Activated naive CD4-positive, alpha-beta T cell treated with anti-CD3 and anti-CD28 coated beads, Interleukin-2, amount 10 ng/mL, durations not matched to agents 7 days and 5 days (primary cell): ENCODE results near the gene RPS6KA3.
A peak's percentile ranks its signal among the peaks of the same experiment; 100 is the strongest.

Source experiments
- CTCF ChIA-PET: fragments of 350-600 bp; sonication (Branson Sonifier 250); formaldehyde crosslinking; loops from one replicate; lab custom pipeline; 2021; ENCODE audit warnings: antibody characterized with exemption; lab: Charles Lee
- DNase-seq: peaks from one replicate; pipeline ENCODE4 v3.0.0-alpha.2; 2020
- H3K27ac Mint-ChIP-seq: one replicate; pipeline ENCODE4 v1.8.0; 2021; ENCODE audit warnings: mild to moderate bottlenecking, moderate library complexity, mixed read lengths
- H3K27me3 Mint-ChIP-seq: one replicate; pipeline ENCODE4 v1.8.0; 2021; ENCODE audit warnings: mild to moderate bottlenecking, mixed read lengths
- H3K36me3 Mint-ChIP-seq: one replicate; pipeline ENCODE4 v1.8.0; 2021; ENCODE audit warnings: mixed read lengths
- H3K4me1 Mint-ChIP-seq: one replicate; pipeline ENCODE4 v1.8.0; 2021; ENCODE audit warnings: mixed read lengths
- H3K4me3 Mint-ChIP-seq: one replicate; pipeline ENCODE4 v1.8.0; 2021; ENCODE audit warnings: mild to moderate bottlenecking, moderate library complexity, mixed read lengths
- H3K9me3 Mint-ChIP-seq: one replicate; pipeline ENCODE4 v1.8.0; 2021; ENCODE audit warnings: mixed read lengths

RPS6KA3 gene

DNA sequence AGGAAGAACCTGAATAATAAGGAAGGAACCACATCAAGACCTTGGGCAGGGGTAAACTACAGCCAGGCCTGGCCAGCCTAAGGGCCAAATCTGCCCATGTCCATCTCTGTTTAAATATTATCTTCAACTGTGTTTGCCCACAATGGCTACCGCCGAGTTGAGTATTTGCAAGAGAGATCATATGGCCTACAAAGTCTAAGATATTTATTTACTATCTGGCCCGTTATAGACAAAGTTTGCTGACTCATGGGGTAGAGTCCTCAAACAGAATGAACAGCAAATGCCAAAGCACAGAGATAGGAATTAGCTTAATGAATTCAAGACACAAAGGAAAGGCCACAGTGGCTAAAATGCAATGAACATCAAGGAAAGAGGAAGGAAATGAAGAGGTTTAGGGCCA, 44.8 kb downstream of the RPS6KA3 start:
- Mint-ChIP-seq H3K4me3 (no peak overlapping the region), H3K9me3 (no peaks in the 10 kb centered on the region), H3K4me1 (peaks cover 12% of the 10 kb centered on the region), H3K36me3 (peaks cover 18% of the 10 kb centered on the region), H3K27ac (no peak overlapping the region), H3K27me3 (no peaks in the 10 kb centered on the region)
- CTCF ChIA-PET = no interaction called here
- no peak for DNase-seq

DNA sequence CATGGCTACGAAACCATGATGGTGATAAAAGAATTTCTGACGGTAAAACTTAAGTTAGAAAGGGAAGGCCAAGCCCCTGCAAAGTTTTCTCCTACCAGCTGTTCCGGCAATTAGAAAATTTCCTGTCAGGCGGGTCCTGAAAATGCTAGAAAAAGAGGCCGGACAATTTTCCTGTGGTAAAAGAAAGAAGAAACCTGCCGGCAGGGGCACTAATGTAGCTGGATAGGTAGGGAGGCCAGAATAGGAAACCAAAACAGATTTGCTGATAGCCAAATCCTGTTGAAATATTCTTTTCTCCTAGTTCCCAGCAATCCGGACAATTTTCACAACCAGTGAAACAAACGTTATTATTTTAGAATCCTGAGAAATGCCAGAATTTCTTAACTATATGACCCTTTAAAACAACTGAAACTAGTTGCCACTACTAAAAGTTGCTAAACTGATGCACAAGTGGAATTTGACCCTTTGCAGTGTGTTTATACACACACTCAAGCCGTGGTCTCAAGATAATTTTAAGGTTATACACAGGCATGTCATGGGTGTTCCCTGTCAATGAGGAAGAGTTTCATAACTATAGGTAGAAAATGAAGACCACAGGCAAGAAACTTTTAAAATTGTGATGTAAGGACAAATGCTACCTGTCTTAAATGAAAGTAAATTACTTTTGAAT, 47.7 kb downstream of the RPS6KA3 start:
- H3K27ac Mint-ChIP-seq = no peak overlapping the region
- H3K27me3 Mint-ChIP-seq = no peaks in the 10 kb centered on the region
- peaks cover 11% of the 10 kb centered on the region for H3K4me1 Mint-ChIP-seq
- DNase-seq = no peak
- peaks cover 18% of the 10 kb centered on the region for H3K36me3 Mint-ChIP-seq
- CTCF ChIA-PET = no interaction called here
- no peaks in the 10 kb centered on the region for H3K9me3 Mint-ChIP-seq
- no peak overlapping the region for H3K4me3 Mint-ChIP-seq

DNA sequence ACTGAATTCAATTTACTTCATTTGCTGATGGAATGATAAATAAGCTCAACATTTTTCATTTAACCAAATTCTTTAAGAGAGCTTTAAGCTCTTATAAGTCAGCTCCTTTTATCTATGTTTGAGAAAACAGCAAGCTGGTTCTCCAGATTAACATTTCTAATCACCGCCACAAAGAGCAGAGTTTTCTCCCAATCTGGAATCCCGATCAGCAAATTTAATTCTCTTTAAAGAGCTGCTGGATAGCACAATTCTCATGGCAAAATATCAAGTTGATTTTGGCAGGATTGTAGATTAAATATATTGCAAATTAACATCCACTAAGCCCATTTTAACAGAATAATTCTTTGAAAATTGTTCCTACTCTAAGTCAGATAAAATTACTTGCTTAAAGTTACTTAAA, 48.8 kb downstream of the RPS6KA3 start:
- CTCF ChIA-PET = no interaction called here
- H3K27ac Mint-ChIP-seq = no peak overlapping the region
- no peak for DNase-seq
- H3K36me3 Mint-ChIP-seq = peaks cover 11% of the 10 kb centered on the region
- no peaks in the 10 kb centered on the region for H3K27me3 Mint-ChIP-seq
- H3K9me3 Mint-ChIP-seq = no peaks in the 10 kb centered on the region
- no peak overlapping the region for H3K4me3 Mint-ChIP-seq
- H3K4me1 Mint-ChIP-seq = peaks cover 15% of the 10 kb centered on the region

DNA sequence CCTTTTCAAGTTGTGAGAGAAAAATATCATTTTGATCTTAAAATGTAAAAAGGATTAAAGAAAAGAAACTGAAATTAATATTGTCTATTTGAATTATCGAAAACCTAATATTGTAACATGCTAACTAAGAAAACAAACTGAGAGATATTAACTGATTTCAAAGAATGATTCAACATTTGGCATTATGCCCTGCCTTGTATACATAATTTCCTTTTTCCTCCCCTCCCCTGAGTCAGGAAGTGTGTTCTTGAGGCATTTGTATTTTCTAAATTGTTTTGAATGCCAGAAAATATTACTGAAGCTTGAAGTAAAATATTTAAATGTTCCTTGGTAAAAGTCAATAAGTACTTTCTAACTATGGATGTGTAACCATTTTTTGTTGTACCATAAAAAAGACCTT, 49.4 kb downstream of the RPS6KA3 start:
- no peak for DNase-seq
- Mint-ChIP-seq H3K4me1 (peaks cover 19% of the 10 kb centered on the region), H3K9me3 (no peaks in the 10 kb centered on the region), H3K4me3 (no peak overlapping the region), H3K27ac (no peak overlapping the region), H3K27me3 (no peaks in the 10 kb centered on the region), H3K36me3 (peaks cover 11% of the 10 kb centered on the region)
- CTCF ChIA-PET = no interaction called here

DNA sequence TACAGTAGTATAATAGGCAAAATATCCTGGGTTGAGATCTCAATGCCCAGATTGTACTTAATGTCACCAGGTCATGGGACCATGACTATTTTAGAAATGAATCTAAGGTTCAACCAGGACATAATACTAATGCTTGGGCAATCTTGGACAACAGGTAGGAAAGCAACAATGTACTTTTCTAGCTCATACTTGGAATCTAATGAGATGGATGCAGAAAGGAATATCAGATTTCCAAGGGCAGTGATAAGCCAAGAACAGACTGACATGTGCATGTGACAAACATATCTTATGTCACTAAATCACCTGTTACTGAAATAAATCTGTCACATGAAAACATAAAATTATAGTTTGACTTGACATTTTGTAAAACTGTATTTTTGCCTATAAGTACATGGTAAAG, 51.1 kb downstream of the RPS6KA3 start:
- peaks cover 11% of the 10 kb centered on the region for H3K36me3 Mint-ChIP-seq
- H3K27ac Mint-ChIP-seq = no peak overlapping the region
- no peaks in the 10 kb centered on the region for H3K9me3 Mint-ChIP-seq
- peaks cover 27% of the 10 kb centered on the region for H3K4me1 Mint-ChIP-seq
- H3K4me3 Mint-ChIP-seq = no peak overlapping the region
- CTCF ChIA-PET = no interaction called here
- H3K27me3 Mint-ChIP-seq = no peaks in the 10 kb centered on the region
- no peak for DNase-seq

DNA sequence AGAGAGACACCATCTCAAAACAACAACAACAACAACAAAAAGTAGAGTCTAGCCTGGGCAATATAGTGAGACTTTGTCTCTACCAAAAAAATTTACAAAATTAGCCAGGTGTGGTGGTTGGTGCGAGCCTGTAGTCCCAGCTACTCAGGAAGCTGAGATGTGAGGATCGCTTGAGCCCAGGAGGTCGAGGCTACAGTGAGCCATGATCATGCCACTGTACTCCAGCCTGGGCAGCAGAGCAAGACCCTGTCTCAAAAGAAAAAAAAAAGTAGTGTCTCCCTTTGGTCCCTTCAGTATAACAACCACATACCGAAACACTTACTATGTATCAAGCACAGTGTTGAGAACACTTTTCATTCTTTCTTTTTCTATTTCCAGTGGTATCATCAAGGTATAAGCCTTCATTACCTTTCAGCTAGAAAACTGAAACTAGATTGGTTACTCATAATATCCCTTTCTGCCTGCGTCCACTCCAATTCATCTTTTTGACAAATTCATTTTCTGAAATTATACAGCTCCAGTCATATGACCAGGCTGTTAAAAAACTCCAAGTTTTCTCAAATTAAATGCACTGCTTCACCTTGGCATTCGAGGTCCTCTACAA, 54.1 kb downstream of the RPS6KA3 start:
- DNase-seq = no peak
- no peak overlapping the region for H3K4me3 Mint-ChIP-seq
- H3K27me3 Mint-ChIP-seq = no peaks in the 10 kb centered on the region
- H3K27ac Mint-ChIP-seq = no peak overlapping the region
- peaks cover 30% of the 10 kb centered on the region for H3K4me1 Mint-ChIP-seq
- CTCF ChIA-PET = no interaction called here
- H3K9me3 Mint-ChIP-seq = no peaks in the 10 kb centered on the region
- H3K36me3 Mint-ChIP-seq = peaks cover 27% of the 10 kb centered on the region

DNA sequence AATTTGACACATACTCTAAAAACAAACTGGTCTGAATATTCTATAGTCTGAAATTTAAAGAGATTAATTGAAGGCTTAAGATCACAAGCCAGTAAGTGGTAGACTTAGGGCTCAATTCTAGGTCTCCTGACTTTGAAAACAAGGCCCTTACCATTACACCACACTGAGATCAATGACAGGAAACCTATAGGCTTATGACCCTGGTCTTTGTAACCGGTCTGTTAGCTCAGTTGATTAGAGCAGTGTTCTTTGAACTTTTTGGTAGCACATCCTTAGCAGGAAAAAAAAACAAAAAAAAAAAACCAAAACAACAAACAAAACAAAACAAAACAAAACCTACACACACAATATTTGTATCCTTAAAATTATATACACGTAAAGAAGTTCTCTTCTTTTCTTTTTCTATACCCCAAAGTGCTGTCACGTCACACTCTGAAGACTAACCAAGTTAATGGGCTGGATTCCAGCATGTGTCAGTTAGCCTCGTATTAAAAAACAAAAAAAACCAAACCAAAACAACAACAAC, 55.4 kb downstream of the RPS6KA3 start:
- Mint-ChIP-seq H3K4me1 (peaks cover 24% of the 10 kb centered on the region), H3K27ac (no peak overlapping the region), H3K36me3 (peaks cover 35% of the 10 kb centered on the region), H3K27me3 (no peaks in the 10 kb centered on the region), H3K4me3 (no peak overlapping the region), H3K9me3 (no peaks in the 10 kb centered on the region)
- no peak for DNase-seq
- CTCF ChIA-PET = no interaction called here

DNA sequence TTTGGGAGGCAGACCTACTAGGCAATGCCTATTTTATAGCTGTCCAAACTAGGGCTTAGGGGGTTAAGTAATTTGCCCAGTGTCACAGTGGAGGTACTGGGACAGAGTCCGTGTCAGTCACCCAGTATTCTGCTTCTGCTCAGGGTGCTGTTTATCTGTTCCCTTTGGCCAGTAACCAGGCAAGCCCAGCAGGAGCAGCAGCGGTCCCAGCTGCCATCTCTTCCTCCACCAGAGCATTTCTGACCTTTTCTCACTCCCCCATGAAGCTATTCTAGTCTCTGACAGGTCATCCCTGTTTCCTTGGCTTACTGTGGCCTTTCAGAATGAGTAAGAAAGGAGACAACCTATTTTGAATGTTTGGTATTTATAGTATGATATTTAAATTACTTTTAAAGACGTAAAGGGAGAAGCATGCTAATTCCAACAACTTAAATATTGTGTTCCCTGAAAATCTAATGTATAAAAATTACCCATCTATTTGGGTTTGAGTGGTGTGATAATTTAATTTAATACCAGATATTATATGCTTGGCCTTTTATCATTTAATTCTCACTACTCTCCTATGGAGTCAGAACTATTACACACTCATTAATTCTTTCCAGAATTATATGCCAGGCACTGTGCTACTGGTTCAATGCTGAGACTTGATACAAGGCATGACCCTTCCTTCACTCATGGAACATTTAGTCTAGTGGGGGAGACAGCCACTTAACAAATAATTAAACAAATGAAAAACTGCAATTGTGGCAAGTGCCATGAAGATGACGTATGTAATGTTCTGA, 60.6 kb downstream of the RPS6KA3 start:
- CTCF ChIA-PET = no interaction called here
- no peak for DNase-seq
- peaks cover 22% of the 10 kb centered on the region for H3K4me1 Mint-ChIP-seq
- no peaks in the 10 kb centered on the region for H3K9me3 Mint-ChIP-seq
- H3K27me3 Mint-ChIP-seq = no peaks in the 10 kb centered on the region
- H3K36me3 Mint-ChIP-seq = peaks cover 47% of the 10 kb centered on the region
- no peak overlapping the region for H3K4me3 Mint-ChIP-seq
- H3K27ac Mint-ChIP-seq = no peak overlapping the region

DNA sequence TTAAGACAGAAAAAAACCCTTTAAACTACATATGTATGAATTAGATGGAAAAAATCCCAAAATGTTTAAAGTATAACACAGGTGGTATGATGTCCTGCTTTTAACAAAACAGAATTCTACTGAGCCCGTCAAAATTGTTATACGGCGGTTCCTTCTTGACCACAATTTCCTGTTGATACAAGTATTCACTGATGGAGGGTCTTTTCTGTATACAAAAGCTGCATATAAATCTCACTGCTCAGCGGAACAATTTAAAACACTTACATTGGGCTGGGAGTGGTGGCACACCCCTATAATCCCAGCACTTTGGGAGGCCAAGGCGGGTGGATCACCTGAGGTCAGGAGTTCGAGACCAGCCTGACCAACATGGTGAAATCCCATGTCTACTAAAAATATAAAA, 62.4 kb downstream of the RPS6KA3 start:
- Mint-ChIP-seq H3K4me3 (no peak overlapping the region), H3K27ac (no peak overlapping the region), H3K9me3 (no peaks in the 10 kb centered on the region), H3K36me3 (peaks cover 50% of the 10 kb centered on the region), H3K27me3 (no peaks in the 10 kb centered on the region), H3K4me1 (peaks cover 12% of the 10 kb centered on the region)
- no peak for DNase-seq
- CTCF ChIA-PET = no interaction called here

DNA sequence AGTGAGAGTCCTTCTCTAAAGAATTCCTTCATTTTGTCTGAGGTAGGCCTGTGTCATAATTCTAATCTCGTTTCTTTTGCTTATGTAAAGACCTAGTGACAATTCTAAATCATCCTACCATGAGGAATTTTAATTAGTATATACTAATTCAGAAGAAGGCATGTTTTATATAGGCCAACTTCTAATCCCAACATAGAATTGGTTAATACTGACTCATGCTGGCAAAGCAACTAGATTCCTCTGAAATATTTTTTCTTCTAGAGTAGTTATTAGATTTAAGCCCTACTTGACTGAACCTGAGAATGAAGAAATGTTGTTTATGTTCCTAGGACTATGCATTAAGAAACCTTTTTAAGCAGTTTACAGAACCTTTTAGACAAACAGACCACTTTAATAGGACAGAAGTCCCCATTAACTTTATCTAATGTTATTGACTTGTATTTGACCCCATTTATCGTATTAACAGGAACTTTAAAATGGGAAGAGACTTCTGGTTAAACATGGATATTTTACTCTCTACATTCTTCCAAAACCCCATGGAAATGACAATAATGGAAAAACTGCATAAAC, 69.0 kb downstream of the RPS6KA3 start:
- Mint-ChIP-seq H3K36me3 (peaks cover 47% of the 10 kb centered on the region), H3K27ac (no peak overlapping the region)

DNA sequence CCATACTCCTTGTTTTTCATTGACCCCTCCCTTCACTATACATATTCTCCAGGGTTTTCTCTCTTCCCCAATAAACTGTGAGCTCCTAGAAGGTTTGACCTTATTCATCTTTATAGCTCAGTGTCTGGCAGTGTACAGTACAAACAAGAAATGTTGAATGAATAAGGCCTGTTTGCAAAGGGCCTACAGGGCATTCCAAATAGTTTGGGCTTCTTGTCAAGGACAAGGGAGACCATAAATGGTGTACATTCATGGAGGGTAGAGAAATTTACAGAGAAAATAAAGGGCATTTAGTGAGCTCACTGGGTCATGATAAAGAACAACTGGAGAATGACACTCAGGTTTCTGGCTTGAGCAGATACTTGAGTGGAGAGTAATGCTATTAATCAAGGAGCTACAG, 77.5 kb downstream of the RPS6KA3 start:
- peaks cover 25% of the 10 kb centered on the region for H3K36me3 Mint-ChIP-seq
- H3K4me1 Mint-ChIP-seq = no peaks in the 10 kb centered on the region
- no peaks in the 10 kb centered on the region for H3K9me3 Mint-ChIP-seq
- CTCF ChIA-PET = no interaction called here
- H3K4me3 Mint-ChIP-seq = no peak overlapping the region
- DNase-seq = no peak
- H3K27me3 Mint-ChIP-seq = no peaks in the 10 kb centered on the region
- H3K27ac Mint-ChIP-seq = no peak overlapping the region

More for the DNA sequence above, 69.0 kb downstream of the RPS6KA3 start:
- no peaks in the 10 kb centered on the region for H3K9me3 Mint-ChIP-seq
- no peaks in the 10 kb centered on the region for H3K4me1 Mint-ChIP-seq
- DNase-seq = no peak
- CTCF ChIA-PET = no interaction called here
- no peaks in the 10 kb centered on the region for H3K27me3 Mint-ChIP-seq
- H3K4me3 Mint-ChIP-seq = no peak overlapping the region

DNA sequence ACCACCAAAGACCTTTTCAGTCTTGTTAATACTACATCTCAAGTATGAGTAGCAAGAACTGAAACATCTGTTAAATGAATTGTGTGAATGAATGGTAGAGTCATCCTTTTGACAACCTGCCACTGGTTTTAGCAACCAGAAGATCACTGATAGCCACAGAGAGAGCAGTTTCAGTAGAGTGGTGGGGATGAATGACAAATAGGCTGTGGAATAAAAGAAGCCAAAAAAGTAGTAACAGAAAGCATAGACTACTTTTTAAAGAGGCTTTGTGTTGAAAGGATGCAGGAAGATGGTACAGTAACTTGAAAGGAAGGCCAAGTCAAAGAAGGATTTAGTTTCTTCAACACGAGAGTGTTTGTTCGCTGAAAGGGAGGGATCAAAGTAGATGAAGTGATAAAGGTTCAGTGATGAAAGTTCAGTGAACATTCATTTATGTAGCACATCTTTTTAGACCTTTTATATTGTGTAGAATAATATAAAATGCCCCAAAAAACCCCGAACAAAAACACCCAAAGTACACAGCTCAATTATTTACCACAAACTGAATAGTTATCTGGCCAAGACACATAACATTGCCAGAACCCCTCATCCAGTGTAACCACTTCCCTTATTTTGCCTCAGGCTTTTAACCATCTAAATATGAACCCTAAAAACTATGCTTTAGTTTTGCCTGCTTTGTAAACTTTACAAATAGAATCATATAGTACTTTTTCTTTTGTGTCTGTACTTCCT, 84.9 kb downstream of the RPS6KA3 start:
- DNase-seq = no peak
- Mint-ChIP-seq H3K27ac (peak overlapping the region; percentile 77), H3K36me3 (peaks cover 36% of the 10 kb centered on the region), H3K4me3 (no peak overlapping the region), H3K27me3 (no peaks in the 10 kb centered on the region), H3K9me3 (no peaks in the 10 kb centered on the region), H3K4me1 (peaks cover 19% of the 10 kb centered on the region)
- CTCF ChIA-PET = no interaction called here

DNA sequence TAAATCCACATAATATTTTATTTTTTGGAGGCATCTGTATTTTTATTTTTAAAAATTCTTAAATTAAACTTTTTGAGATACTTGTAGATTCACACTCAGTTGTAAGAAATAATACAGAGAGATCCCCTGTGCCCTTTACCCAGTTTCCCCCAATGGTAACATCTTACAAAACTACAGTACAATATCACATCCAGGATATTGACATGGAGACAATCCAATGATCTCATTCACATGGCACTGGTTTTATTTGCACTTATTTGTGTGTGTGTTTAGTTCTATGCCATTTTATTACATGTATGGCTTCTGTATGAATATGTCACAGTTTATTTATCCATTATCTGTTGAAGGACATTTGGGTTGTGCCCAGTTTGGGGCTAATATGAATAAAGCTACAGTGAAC, 89.6 kb downstream of the RPS6KA3 start:
- no peak overlapping the region for H3K4me3 Mint-ChIP-seq
- H3K27me3 Mint-ChIP-seq = no peaks in the 10 kb centered on the region
- H3K27ac Mint-ChIP-seq = no peak overlapping the region
- H3K9me3 Mint-ChIP-seq = no peaks in the 10 kb centered on the region
- DNase-seq = no peak
- peaks cover 9% of the 10 kb centered on the region for H3K4me1 Mint-ChIP-seq
- peaks cover 30% of the 10 kb centered on the region for H3K36me3 Mint-ChIP-seq
- CTCF ChIA-PET = no interaction called here

DNA sequence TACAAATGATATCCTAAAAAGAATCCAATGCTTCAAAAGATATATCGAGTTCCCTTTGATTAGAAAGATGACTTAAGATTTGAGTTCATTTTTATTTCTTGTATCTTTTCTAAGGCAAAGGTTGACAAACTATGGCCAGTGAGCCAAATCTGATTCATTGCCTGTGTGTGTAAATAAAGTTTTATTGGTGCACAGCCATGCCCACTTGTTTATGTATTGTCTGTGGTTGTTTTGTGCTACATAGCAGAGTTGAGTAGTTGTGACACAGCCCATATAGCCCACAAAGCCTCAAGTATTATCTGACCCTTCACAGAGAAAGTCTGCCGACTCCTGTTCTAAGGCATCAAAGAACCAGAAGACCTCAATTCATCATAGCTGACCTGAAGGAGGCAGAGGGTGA, 92.9 kb downstream of the RPS6KA3 start:
- Mint-ChIP-seq H3K27me3 (no peaks in the 10 kb centered on the region), H3K4me3 (no peak overlapping the region)
- CTCF ChIA-PET = no interaction called here

More for the DNA sequence above, 92.9 kb downstream of the RPS6KA3 start:
- DNase-seq = no peak
- no peaks in the 10 kb centered on the region for H3K9me3 Mint-ChIP-seq
- peaks cover 22% of the 10 kb centered on the region for H3K36me3 Mint-ChIP-seq
- H3K4me1 Mint-ChIP-seq = no peaks in the 10 kb centered on the region
- no peak overlapping the region for H3K27ac Mint-ChIP-seq
